ENCODE results near the gene TTC7B.
"Not testable (repeated sequence)": the region's sequence is repeated elsewhere in the genome, so short reads cannot be mapped to it uniquely, and the experiment has no call there.

Gene TTC7B

DNA sequence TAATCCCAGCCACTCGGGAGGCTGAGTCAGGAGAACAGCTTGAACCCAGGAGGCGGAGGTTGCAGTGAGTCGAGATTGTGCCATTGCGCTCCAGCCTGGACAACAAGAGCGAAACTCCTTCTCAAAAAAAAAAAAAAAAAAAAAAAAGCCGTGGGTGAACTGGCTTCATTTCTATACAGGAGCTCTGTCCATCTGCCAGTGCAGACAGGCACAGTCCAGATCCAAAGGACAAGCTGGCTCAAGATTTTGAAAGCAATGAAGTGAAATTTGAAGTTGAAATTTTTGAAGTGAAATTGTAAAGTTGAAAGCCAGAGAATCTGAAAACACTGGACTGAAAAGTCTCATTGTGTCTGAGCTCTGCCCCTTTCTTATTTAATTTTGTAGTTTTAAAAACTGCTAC is 284.7 kb downstream of the TTC7B start:
- TF ChIP-seq, protein P1, sequence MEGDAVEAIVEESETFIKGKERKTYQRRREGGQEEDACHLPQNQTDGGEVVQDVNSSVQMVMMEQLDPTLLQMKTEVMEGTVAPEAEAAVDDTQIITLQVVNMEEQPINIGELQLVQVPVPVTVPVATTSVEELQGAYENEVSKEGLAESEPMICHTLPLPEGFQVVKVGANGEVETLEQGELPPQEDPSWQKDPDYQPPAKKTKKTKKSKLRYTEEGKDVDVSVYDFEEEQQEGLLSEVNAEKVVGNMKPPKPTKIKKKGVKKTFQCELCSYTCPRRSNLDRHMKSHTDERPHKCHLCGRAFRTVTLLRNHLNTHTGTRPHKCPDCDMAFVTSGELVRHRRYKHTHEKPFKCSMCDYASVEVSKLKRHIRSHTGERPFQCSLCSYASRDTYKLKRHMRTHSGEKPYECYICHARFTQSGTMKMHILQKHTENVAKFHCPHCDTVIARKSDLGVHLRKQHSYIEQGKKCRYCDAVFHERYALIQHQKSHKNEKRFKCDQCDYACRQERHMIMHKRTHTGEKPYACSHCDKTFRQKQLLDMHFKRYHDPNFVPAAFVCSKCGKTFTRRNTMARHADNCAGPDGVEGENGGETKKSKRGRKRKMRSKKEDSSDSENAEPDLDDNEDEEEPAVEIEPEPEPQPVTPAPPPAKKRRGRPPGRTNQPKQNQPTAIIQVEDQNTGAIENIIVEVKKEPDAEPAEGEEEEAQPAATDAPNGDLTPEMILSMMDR (IDR thresholded peaks at IDR 0.05; ENCODE audit: insufficient read depth, low read depth, low read length, missing control alignments), result no peak
- no peak for DNase-seq (ENCODE audit: low read depth)
- no peak overlapping the region for H3K4me3 ChIP-seq (ENCODE audit: low read depth, low read length)

DNA sequence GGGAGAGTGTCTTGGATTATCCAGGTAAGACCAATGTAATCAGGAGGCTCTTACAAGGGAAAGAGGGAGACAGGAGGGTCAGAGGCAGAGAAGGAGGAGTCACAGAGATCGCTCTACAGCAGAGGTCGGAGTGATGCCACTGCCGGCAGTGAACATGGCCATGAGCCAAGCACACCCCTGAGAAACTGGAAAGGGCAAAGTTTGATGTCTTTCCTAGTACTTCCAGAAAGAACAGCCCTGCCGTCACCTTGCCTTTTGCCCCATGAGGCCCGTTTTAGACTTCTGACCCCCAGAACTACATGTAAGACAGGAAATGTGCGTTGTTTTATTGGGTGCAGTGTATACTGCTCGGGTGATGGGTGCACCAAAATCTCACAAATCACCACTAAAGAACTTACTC is 285.7 kb downstream of the TTC7B start:
- DNase-seq (ENCODE audit: low read depth), result no peak
- TF ChIP-seq, protein P1 (IDR thresholded peaks at IDR 0.05; ENCODE audit: insufficient read depth, low read depth, low read length, missing control alignments), result no peak
- H3K4me3 ChIP-seq (ENCODE audit: low read depth, low read length), result no peak overlapping the region

DNA sequence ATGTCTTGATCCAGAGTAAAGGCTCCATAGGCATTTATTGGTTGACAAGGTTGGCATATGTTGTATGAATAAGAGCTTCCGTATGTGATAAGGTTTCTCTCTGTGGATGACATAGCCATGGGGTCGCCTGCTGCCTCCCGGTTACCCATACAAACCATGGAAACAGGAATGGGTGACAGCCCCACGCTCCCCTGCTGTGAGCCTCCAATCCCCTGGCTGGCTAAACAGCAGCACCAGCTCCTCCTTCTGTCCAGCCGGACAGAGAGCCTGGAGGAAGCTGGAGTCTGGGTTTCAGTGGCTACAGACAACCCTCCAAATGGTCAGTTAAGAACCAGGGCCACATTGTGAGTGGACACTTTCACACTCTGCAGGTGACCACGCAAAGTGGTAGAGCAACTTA is 288.3 kb downstream of the TTC7B start:
- TF ChIP-seq, protein P1 (IDR thresholded peaks at IDR 0.05; ENCODE audit: insufficient read depth, low read depth, low read length, missing control alignments), result no peak
- no peak for DNase-seq (ENCODE audit: low read depth)
- H3K4me3 ChIP-seq (ENCODE audit: low read depth, low read length), result no peak overlapping the region

DNA sequence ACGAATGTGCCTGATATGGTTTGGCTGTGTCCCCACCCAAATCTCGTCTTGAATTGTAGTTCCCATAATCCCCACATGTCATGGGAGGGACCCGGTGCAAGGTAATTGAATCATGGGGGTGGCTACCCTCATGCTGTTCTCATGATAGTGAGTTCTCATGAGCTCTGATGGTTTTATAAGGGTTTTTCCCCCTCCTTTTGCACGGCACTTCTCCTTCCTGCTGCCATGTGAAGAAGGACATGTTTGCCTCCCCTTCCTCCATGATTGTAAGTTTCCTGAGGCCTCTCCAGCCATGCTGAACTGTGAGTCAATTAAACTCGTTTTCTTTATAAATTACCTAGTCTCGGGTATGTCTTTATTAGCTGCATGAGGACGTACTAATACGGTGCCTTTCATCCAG is 289.7 kb downstream of the TTC7B start:
- DNase-seq (ENCODE audit: low read depth); H3K4me3 ChIP-seq (ENCODE audit: low read depth, low read length): not testable (repeated sequence)

GRCh38 chr14:90525353-90526028 is 290.7 kb downstream of the TTC7B start:
- H3K4me3 ChIP-seq (ENCODE audit: low read depth, low read length); DNase-seq (ENCODE audit: low read depth): not testable (repeated sequence)

DNA sequence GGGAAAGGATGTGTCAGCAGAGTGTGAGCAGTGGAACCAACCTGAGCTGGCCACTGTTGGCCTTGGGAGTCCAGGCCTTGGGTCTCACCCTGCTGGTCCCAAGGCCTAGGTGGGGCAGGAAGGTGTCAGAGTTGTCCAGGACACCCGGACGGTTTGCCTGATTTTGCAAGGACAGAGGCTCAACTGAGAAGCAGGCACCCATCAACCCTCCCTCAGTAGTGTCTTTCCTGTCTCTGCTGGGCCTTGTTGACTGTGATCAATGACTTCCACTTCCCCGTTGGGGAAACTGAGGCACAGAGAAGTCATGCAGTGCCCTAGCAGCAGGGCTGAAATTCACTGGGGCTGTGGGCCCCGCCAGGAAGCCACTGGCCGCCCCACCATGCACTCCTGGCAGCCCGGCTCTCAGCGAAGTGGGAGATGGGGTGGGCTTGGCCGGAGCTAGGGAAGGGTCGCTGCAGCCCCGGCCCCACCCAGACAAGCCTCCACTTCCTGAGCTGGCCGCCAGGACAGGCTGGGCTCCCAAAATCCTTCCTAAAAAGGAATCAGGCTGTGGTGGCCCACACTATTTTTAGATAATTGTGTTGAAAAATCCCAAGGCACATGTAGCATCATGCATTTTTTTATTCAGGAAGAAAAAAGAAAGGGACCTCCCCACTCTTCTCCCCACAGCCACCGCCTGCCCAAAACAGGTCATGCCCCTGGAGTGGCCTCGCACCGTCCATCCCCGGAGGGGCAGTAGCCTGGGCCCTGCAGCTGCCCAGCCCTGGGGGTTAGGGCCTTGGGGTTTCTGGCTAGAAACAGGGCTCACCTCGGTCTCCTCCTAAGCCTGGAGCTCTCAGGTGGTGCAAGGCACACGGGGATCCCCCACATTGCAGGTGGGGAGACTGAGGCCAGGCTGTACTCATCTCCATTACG is 292.0 kb downstream of the TTC7B start:
- H3K4me3 ChIP-seq (ENCODE audit: low read depth, low read length), result no peak overlapping the region
- DNase-seq (ENCODE audit: low read depth), result no peak
- TF ChIP-seq, protein P1 (IDR thresholded peaks at IDR 0.05; ENCODE audit: insufficient read depth, low read depth, low read length, missing control alignments), result no peak

DNA sequence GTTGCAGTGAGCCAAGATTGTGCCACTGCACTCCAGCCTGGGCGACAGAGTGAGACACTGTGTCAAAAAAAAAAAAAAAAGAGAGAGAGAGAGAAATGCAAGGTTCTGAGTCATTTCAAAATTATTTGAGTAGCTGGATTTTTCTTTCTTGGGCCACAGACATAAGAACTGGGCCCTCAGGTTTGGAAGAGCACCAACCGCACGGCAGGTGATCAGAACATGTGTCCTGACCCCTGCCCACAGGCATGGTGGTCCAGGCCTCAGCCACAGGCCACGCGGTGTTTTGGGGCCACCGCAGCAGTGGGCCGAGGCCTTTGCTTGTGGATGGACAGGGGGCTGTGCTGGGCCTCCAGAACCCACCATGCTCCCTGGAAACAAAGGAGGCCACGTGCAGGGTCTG is 292.7 kb downstream of the TTC7B start:
- no peak for DNase-seq (ENCODE audit: low read depth)
- no peak overlapping the region for H3K4me3 ChIP-seq (ENCODE audit: low read depth, low read length)
- TF ChIP-seq, protein P1 (IDR thresholded peaks at IDR 0.05; ENCODE audit: insufficient read depth, low read depth, low read length, missing control alignments), result no peak
